ENCODE data around the gene PRDM8.

- TF ChIP-seq CTCF (IDR thresholded peaks at IDR 0.05): no peak
- TF ChIP-seq EZH2 (IDR thresholded peaks at IDR 0.05): no peak
- no peak for TF ChIP-seq EZH2phosphoT487 (IDR thresholded peaks at IDR 0.05)
Measured at GRCh38 chr4:80199004-80199560, 1.8 kb downstream of the PRDM8 start.

All from neural progenitor cell (in vitro differentiated cells).